HEK293T (cell line): Measurements from ENCODE around the gene APC2.

ENCODE experiments used
- FOXA1 ChIP-seq: fragments of 450-650 bp; IDR thresholded peaks from 2 replicates; pipeline ENCODE4 v1.6.1; 2016; ENCODE audit warnings: mild to moderate bottlenecking
- FOXM1 ChIP-seq: fragments of 450-650 bp; IDR thresholded peaks from 2 replicates; pipeline ENCODE4 v1.6.1; 2017; ENCODE audit warnings: mild to moderate bottlenecking, borderline replicate concordance
- L3MBTL2 ChIP-seq: fragments of 450-650 bp; conservative IDR thresholded peaks from 2 replicates; pipeline ENCODE4 v1.6.1; 2016; ENCODE audit warnings: mild to moderate bottlenecking
- SP1 ChIP-seq: fragments of 450-650 bp; IDR thresholded peaks from 2 replicates; pipeline ENCODE4 v1.6.1; 2017
- ZNF384 ChIP-seq: fragments of 450-650 bp; IDR thresholded peaks from 2 replicates; pipeline ENCODE4 v1.6.1; 2016

GRCh38 chr19:1509602-1510441 lies 59.9 kb downstream of the APC2 start:
- TF ChIP-seq FOXM1 (no peak), ZNF384 (no peak), SP1 (no peak), L3MBTL2 (no peak), FOXA1 (no peak)
